C1 segment of cervical spinal cord (tissue), 14 donors: Measurements from ENCODE around the gene TLL2.
A peak's percentile ranks its signal among the peaks of the same experiment; 100 is the strongest.

ENCODE experiments used
- DNase-seq, 14 donors: peaks; one replicate each; lab custom pipeline; 2025; lab: John Stamatoyannopoulos, UW

Gene TLL2

GRCh38 chr10:96421995-96422394 lies 91.7 kb downstream of the TLL2 start:
- no peak for DNase-seq

- DNase-seq = no peak
These were observed 93.3 kb downstream of the TLL2 start for GRCh38 chr10:96420228-96421009.

GRCh38 chr10:96419351-96419750 lies 94.4 kb downstream of the TLL2 start:
- no peak for DNase-seq

GRCh38 chr10:96418582-96418981 lies 95.1 kb downstream of the TLL2 start:
- no peak for DNase-seq

- DNase-seq = peak in 2 of 14 donors; percentile 41 to 60
These were observed 96.3 kb downstream of the TLL2 start for GRCh38 chr10:96417441-96417840.

GRCh38 chr10:96416643-96417042 lies 97.1 kb downstream of the TLL2 start:
- peak in 5 of 14 donors; percentile 22 to 57 (median 32) for DNase-seq

GRCh38 chr10:96415891-96416554 lies 97.7 kb downstream of the TLL2 start:
- no peak for DNase-seq

GRCh38 chr10:96415150-96415890 lies 98.4 kb downstream of the TLL2 start:
- no peak for DNase-seq

GRCh38 chr10:96414303-96414702 lies 99.4 kb downstream of the TLL2 start:
- DNase-seq = no peak

GRCh38 chr10:96413151-96413787 lies 100.5 kb downstream of the TLL2 start:
- peak in 1 of 14 donors; percentile 83 for DNase-seq

GRCh38 chr10:96411716-96412320 lies 101.9 kb downstream of the TLL2 start:
- DNase-seq = no peak

GRCh38 chr10:96410296-96410695 lies 103.4 kb downstream of the TLL2 start:
- DNase-seq = no peak

- no peak for DNase-seq
These were observed 105.5 kb downstream of the TLL2 start for GRCh38 chr10:96408201-96408600.

GRCh38 chr10:96407560-96408069 lies 106.1 kb downstream of the TLL2 start:
- DNase-seq = no peak

GRCh38 chr10:96406091-96406490 lies 107.6 kb downstream of the TLL2 start:
- no peak for DNase-seq

- DNase-seq = no peak
These were observed 111.1 kb downstream of the TLL2 start for GRCh38 chr10:96402417-96403305.

GRCh38 chr10:96401036-96401435 lies 112.7 kb downstream of the TLL2 start:
- peak in 5 of 14 donors; percentile 18 to 54 (median 31) for DNase-seq

- peak in 9 of 14 donors; percentile 10 to 67 (median 25) for DNase-seq
These were observed 113.3 kb downstream of the TLL2 start for GRCh38 chr10:96400465-96400864.

- DNase-seq = no peak
These were observed 115.8 kb downstream of the TLL2 start for GRCh38 chr10:96397902-96398301.
